ENCODE data around the gene KIN.

KIN gene

GRCh38 chr10:7776777-7777176 is 11.0 kb downstream of the KIN start:
- Histone ChIP-seq H3K36me3 (ENCODE audit: control insufficient read depth, low read length) (peaks cover 47% of the 10 kb centered on the region), H3F3A (ENCODE audit: control insufficient read depth, insufficient read depth) (no peaks in the 10 kb centered on the region), H4K20me1 (ENCODE audit: control insufficient read depth, insufficient read depth, low read depth, low read length) (no peaks in the 10 kb centered on the region), H3K4me2 (ENCODE audit: low read length) (no peak overlapping the region), H3K9me3 (ENCODE audit: control insufficient read depth, insufficient read depth, low read length) (no peaks in the 10 kb centered on the region), H3K4me1 (ENCODE audit: control insufficient read depth, low read length) (no peaks in the 10 kb centered on the region), H3K4me3 (ENCODE audit: low read length) (no peak overlapping the region), H3K9me2 (replicated peaks; ENCODE audit: control insufficient read depth, low read length) (no peaks in the 10 kb centered on the region), H3K79me2 (ENCODE audit: control insufficient read depth, low read length) (peaks cover 5% of the 10 kb centered on the region), H3K27ac (ENCODE audit: low read depth, low read length) (no peak overlapping the region), H3K27me3 (ENCODE audit: control insufficient read depth, low read length) (no peaks in the 10 kb centered on the region)
- no peak for TF ChIP-seq EZH2phosphoT487 (IDR thresholded peaks at IDR 0.05; ENCODE audit: borderline replicate concordance, low read length)
- no peak for TF ChIP-seq CTCF (IDR thresholded peaks at IDR 0.05; ENCODE audit: low read depth, low read length, poor library complexity, severe bottlenecking)

GRCh38 chr10:7773845-7774801 is 13.7 kb downstream of the KIN start:
- Histone ChIP-seq H3F3A (ENCODE audit: control insufficient read depth, insufficient read depth) (no peaks in the 10 kb centered on the region), H3K9me2 (replicated peaks; ENCODE audit: control insufficient read depth, low read length) (no peaks in the 10 kb centered on the region), H4K20me1 (ENCODE audit: control insufficient read depth, insufficient read depth, low read depth, low read length) (no peaks in the 10 kb centered on the region), H3K4me1 (ENCODE audit: control insufficient read depth, low read length) (no peaks in the 10 kb centered on the region), H3K4me3 (ENCODE audit: low read length) (no peak overlapping the region), H3K27ac (ENCODE audit: low read depth, low read length) (no peak overlapping the region), H3K4me2 (ENCODE audit: low read length) (no peak overlapping the region), H3K9me3 (ENCODE audit: control insufficient read depth, insufficient read depth, low read length) (no peaks in the 10 kb centered on the region), H3K79me2 (ENCODE audit: control insufficient read depth, low read length) (no peaks in the 10 kb centered on the region), H3K27me3 (ENCODE audit: control insufficient read depth, low read length) (no peaks in the 10 kb centered on the region), H3K36me3 (ENCODE audit: control insufficient read depth, low read length) (peaks cover 35% of the 10 kb centered on the region)
- no peak for TF ChIP-seq EZH2phosphoT487 (IDR thresholded peaks at IDR 0.05; ENCODE audit: borderline replicate concordance, low read length)
- TF ChIP-seq CTCF (IDR thresholded peaks at IDR 0.05; ENCODE audit: low read depth, low read length, poor library complexity, severe bottlenecking), result no peak

- Histone ChIP-seq H3K27ac (ENCODE audit: low read depth, low read length) (no peak overlapping the region), H4K20me1 (ENCODE audit: control insufficient read depth, insufficient read depth, low read depth, low read length) (no peaks in the 10 kb centered on the region), H3K79me2 (ENCODE audit: control insufficient read depth, low read length) (no peaks in the 10 kb centered on the region), H3K36me3 (ENCODE audit: control insufficient read depth, low read length) (peaks cover 26% of the 10 kb centered on the region), H3F3A (ENCODE audit: control insufficient read depth, insufficient read depth) (no peaks in the 10 kb centered on the region), H3K9me2 (replicated peaks; ENCODE audit: control insufficient read depth, low read length) (no peaks in the 10 kb centered on the region), H3K4me1 (ENCODE audit: control insufficient read depth, low read length) (no peaks in the 10 kb centered on the region), H3K27me3 (ENCODE audit: control insufficient read depth, low read length) (no peaks in the 10 kb centered on the region), H3K4me2 (ENCODE audit: low read length) (no peak overlapping the region), H3K9me3 (ENCODE audit: control insufficient read depth, insufficient read depth, low read length) (no peaks in the 10 kb centered on the region), H3K4me3 (ENCODE audit: low read length) (no peak overlapping the region)
- no peak for TF ChIP-seq EZH2phosphoT487 (IDR thresholded peaks at IDR 0.05; ENCODE audit: borderline replicate concordance, low read length)
- no peak for TF ChIP-seq CTCF (IDR thresholded peaks at IDR 0.05; ENCODE audit: low read depth, low read length, poor library complexity, severe bottlenecking)
Observed at GRCh38 chr10:7768417-7768816, 19.4 kb downstream of the KIN start.

Data from DOHH2 (cell line).